Left lung (tissue), 10 donors: ENCODE measurements around the gene RBM19. TPM values are rescaled to one million over a fixed set of nuclear protein-coding genes. Genes with fewer than 3 reads are reported as not detected.

Experiments
- ATAC-seq: fragments of 200-7000 bp; cut with Tn5 transposase; one replicate; pipeline ENCODE4 v1.9.1; 2020; ENCODE audit warnings: moderate library complexity
- DNase-seq, 4 donors: peaks; one replicate each; pipeline ENCODE4 v3.0.0-alpha.2; 2013 to 2020
- H3K27ac ChIP-seq, 2 donors: fragments of 200-600 bp; sonication (generic) in 1 of 2; one replicate each; pipeline versions ENCODE4 v1.5.0 to v1.8.0; 2020 to 2021
- H3K27me3 ChIP-seq, 2 donors: fragments of 200-600 bp; sonication (generic) in 1 of 2; one replicate each; pipeline versions ENCODE4 v1.5.0 to v1.8.0; 2020 to 2021
- H3K36me3 ChIP-seq, 2 donors: fragments of 200-600 bp; sonication (generic) in 1 of 2; one replicate each; pipeline versions ENCODE4 v1.5.0 to v1.8.0; 2020 to 2021
- H3K4me1 ChIP-seq, 2 donors: fragments of 200-600 bp; one replicate each; pipeline ENCODE4 v1.8.0; 2021
- H3K4me3 ChIP-seq, 2 donors: fragments of 200-600 bp; sonication (generic) in 1 of 2; one replicate each; pipeline versions ENCODE4 v1.5.0 to v1.8.0; 2020 to 2021; ENCODE audit warnings: mild to moderate bottlenecking in 1 of 2
- H3K9me3 ChIP-seq, 2 donors: fragments of 200-600 bp; sonication (generic) in 1 of 2; one replicate each; pipeline versions ENCODE4 v1.5.0 to v1.8.0; 2020 to 2021
- intact Hi-C, 2 donors: fragments of 100-400 bp; cut with DNase I; formaldehyde crosslinking; loops; one replicate each; pipeline versions ENCODE4 v1.11.2 to v1.14.2; 2022
- polyA plus RNA-seq, 6 donors: library from polyadenylated mRNA; unstranded; fragments of 120-200 nt; gene quantifications; one replicate each; pipeline ENCODE4 v1.2.1, GENCODE V29; 2013; ENCODE audit not compliant: insufficient read length in 6 of 6
- total RNA-seq, 2 donors: library from RNA; stranded (reverse); fragmentation: NEBNext Ultra II Directional; extraction: Animal tissue kit (Norgen Biotek cat#: 25700); gene quantifications; one replicate each; pipeline ENCODE4 v1.2.1, GENCODE V29; 2021
- TF ChIP-seq, protein P1 (sequence below), 2 donors: fragments of 200-600 bp; sonication (generic) in 1 of 2; IDR thresholded peaks; one replicate each; pipeline versions ENCODE4 v1.5.0 to v1.8.0; 2021; ENCODE audit warnings: antibody characterized with exemption in 2 of 2
- donor health status: DM: no; HTN: yes; CAD: no.
- donor health status: DM: no; HTN: no; CAD: no.

RBM19 gene
- total and polyA plus RNA-seq, 8 donors: 21.5 to 33.4 (median 31.2) TPM

GRCh38 chr12:113974006-113974405 is 7.9 kb upstream of the RBM19 start:
- no peaks in the 10 kb centered on the region for H3K9me3 ChIP-seq
- DNase-seq: no peak
- H3K4me3 ChIP-seq: no peak overlapping the region
- no peaks in the 10 kb centered on the region for H3K4me1 ChIP-seq
- intact Hi-C loops: no loop called here
- peaks cover 0 to 64% of the 10 kb centered on the region in 2 donors for H3K27me3 ChIP-seq
- no peak overlapping the region for H3K27ac ChIP-seq
- ATAC-seq: no peak
- TF ChIP-seq, protein P1, sequence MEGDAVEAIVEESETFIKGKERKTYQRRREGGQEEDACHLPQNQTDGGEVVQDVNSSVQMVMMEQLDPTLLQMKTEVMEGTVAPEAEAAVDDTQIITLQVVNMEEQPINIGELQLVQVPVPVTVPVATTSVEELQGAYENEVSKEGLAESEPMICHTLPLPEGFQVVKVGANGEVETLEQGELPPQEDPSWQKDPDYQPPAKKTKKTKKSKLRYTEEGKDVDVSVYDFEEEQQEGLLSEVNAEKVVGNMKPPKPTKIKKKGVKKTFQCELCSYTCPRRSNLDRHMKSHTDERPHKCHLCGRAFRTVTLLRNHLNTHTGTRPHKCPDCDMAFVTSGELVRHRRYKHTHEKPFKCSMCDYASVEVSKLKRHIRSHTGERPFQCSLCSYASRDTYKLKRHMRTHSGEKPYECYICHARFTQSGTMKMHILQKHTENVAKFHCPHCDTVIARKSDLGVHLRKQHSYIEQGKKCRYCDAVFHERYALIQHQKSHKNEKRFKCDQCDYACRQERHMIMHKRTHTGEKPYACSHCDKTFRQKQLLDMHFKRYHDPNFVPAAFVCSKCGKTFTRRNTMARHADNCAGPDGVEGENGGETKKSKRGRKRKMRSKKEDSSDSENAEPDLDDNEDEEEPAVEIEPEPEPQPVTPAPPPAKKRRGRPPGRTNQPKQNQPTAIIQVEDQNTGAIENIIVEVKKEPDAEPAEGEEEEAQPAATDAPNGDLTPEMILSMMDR (IDR thresholded peaks at IDR 0.05): no peak
- no peaks in the 10 kb centered on the region for H3K36me3 ChIP-seq

- DNase-seq (no peak), ATAC-seq (no peak)
- H3K36me3 ChIP-seq: no peaks in the 10 kb centered on the region
- no peak overlapping the region for H3K4me3 ChIP-seq
- peaks cover 0 to 57% of the 10 kb centered on the region in 2 donors for H3K27me3 ChIP-seq
- no peaks in the 10 kb centered on the region for H3K9me3 ChIP-seq
- H3K27ac ChIP-seq: no peak overlapping the region
- intact Hi-C loops: no loop called here
- H3K4me1 ChIP-seq: no peaks in the 10 kb centered on the region
- TF ChIP-seq, protein P1 (IDR thresholded peaks at IDR 0.05): no peak
These were observed 7.2 kb upstream of the RBM19 start for GRCh38 chr12:113973109-113973904.

GRCh38 chr12:113971392-113971791 is 5.3 kb upstream of the RBM19 start:
- ATAC-seq (no peak), DNase-seq (no peak)
- Histone ChIP-seq H3K36me3 (no peaks in the 10 kb centered on the region), H3K27me3 (peaks cover 0 to 38% of the 10 kb centered on the region in 2 donors), H3K9me3 (no peaks in the 10 kb centered on the region), H3K4me1 (peaks cover 0 to 9% of the 10 kb centered on the region in 2 donors), H3K4me3 (no peak overlapping the region), H3K27ac (no peak overlapping the region)
- TF ChIP-seq, protein P1 (IDR thresholded peaks at IDR 0.05): no peak
- intact Hi-C loops: no loop called here

DNA sequence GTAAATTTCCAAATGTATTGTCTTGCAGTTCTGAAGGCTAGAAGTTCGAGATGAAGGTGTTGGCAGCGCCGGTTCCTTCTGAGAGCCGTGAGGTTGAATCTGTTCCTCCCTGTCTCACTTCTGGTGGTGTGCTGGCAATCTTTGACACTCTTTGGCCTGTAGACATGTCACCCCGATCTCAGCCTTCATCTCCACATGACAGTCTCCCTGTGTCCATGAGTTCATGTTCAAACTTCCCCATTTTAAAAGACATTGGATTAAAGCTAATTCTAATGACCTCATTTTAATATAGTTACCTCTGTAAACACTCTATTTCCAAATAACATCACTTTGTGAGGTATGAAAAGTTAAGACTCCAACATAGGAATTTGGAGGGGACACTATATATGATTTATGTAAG is 4.1 kb upstream of the RBM19 start:
- H3K27me3 ChIP-seq: peaks cover 0 to 26% of the 10 kb centered on the region in 2 donors
- ATAC-seq (no peak), DNase-seq (no peak)
- intact Hi-C loops: no loop called here
- H3K27ac ChIP-seq: no peak overlapping the region
- peaks cover 0 to 16% of the 10 kb centered on the region in 2 donors for H3K4me1 ChIP-seq
- H3K4me3 ChIP-seq: no peak overlapping the region
- no peaks in the 10 kb centered on the region for H3K9me3 ChIP-seq
- no peaks in the 10 kb centered on the region for H3K36me3 ChIP-seq
- TF ChIP-seq, protein P1 (IDR thresholded peaks at IDR 0.05): no peak

DNA sequence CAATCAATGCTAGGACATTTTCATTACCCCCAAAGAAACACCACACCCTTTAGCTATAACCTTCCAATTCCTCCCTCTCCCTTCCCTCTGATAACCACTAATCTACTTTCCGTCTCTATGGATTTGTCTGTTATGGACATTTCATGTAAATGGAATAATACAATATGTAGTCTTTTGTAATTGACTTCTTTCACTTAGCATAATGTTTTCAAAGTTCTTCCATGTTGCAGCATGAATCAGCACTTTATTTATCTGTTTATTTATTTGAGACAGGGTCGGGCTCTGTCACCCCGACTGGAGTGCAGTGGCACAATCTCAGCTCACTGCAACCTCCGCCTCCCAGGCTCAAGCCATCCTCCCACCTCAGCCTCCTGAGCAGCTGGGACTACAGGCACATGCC is 1.2 kb upstream of the RBM19 start:
- TF ChIP-seq, protein P1 (IDR thresholded peaks at IDR 0.05): no peak
- H3K27ac ChIP-seq: no peak overlapping the region
- H3K9me3 ChIP-seq: no peaks in the 10 kb centered on the region
- ATAC-seq: no peak
- peaks cover 0 to 8% of the 10 kb centered on the region in 2 donors for H3K36me3 ChIP-seq
- intact Hi-C loops: no loop called here
- H3K4me3 ChIP-seq: no peak overlapping the region
- H3K4me1 ChIP-seq: peaks cover 0 to 38% of the 10 kb centered on the region in 2 donors
- H3K27me3 ChIP-seq: no peaks in the 10 kb centered on the region
- no peak for DNase-seq
